ENCODE measurements around the gene LACTBL1.

DNA sequence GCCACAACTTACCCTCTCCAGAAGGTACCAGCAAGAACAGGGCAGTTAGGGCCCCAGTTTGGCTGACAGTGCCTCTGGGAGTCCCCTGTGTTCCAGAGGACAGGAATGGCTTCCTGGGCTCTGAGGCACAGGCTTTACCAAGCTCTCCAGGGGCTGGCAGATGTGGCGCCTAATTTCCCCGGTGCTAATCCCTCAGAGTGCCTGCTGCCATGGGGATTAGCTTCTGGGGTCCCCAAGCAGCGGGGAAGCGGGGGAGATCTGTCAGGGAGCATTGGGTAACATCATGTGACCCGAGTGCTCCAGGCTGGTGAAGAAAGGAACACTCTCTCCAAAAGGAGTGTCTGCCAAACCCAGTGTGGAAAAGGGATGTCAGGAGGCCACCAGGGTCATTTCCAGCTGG lies at the start of gene LACTBL1:
- TF ChIP-seq, protein P1, sequence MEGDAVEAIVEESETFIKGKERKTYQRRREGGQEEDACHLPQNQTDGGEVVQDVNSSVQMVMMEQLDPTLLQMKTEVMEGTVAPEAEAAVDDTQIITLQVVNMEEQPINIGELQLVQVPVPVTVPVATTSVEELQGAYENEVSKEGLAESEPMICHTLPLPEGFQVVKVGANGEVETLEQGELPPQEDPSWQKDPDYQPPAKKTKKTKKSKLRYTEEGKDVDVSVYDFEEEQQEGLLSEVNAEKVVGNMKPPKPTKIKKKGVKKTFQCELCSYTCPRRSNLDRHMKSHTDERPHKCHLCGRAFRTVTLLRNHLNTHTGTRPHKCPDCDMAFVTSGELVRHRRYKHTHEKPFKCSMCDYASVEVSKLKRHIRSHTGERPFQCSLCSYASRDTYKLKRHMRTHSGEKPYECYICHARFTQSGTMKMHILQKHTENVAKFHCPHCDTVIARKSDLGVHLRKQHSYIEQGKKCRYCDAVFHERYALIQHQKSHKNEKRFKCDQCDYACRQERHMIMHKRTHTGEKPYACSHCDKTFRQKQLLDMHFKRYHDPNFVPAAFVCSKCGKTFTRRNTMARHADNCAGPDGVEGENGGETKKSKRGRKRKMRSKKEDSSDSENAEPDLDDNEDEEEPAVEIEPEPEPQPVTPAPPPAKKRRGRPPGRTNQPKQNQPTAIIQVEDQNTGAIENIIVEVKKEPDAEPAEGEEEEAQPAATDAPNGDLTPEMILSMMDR (IDR thresholded peaks at IDR 0.05; ENCODE audit: insufficient read depth, low read length) = no peak
- no peak for TF ChIP-seq POLR2AphosphoS5 (IDR thresholded peaks at IDR 0.05; ENCODE audit: low read depth)
